KMS-11 (cell line): ENCODE measurements around the gene NPEPL1.
"Not testable (repeated sequence)": the region's sequence is repeated elsewhere in the genome, so short reads cannot be mapped to it uniquely, and the experiment has no call there.

Source experiments
- H2AFZ ChIP-seq: fragments of 200-600 bp; sonication (generic); 2 replicates; pipeline ENCODE4 v1.6.1; 2016; ENCODE audit warnings: antibody characterized with exemption, mixed run types, low read depth
- H3K27ac ChIP-seq: fragments of 200-600 bp; sonication (generic); 2 replicates; pipeline ENCODE4 v1.6.1; 2016; ENCODE audit warnings: mild to moderate bottlenecking, mixed run types
- H3K27me3 ChIP-seq: fragments of 200-600 bp; sonication (generic); 2 replicates; pipeline ENCODE4 v1.6.1; 2017; ENCODE audit warnings: mild to moderate bottlenecking, low read depth, mixed run types, moderate library complexity; ENCODE audit not compliant: insufficient read depth
- H3K36me3 ChIP-seq: fragments of 200-600 bp; sonication (generic); 2 replicates; pipeline ENCODE4 v1.6.1; 2017; ENCODE audit warnings: mild to moderate bottlenecking, mixed run types; ENCODE audit not compliant: insufficient read depth
- H3K4me1 ChIP-seq: fragments of 200-600 bp; sonication (generic); 2 replicates; pipeline ENCODE4 v1.6.1; 2016; ENCODE audit warnings: mild to moderate bottlenecking, low read depth, mixed run types; ENCODE audit not compliant: poor library complexity, severe bottlenecking
- H3K4me2 ChIP-seq: fragments of 200-600 bp; sonication (generic); 2 replicates; pipeline ENCODE4 v1.7.0; 2016; ENCODE audit warnings: mild to moderate bottlenecking, mixed run types
- H3K4me3 ChIP-seq: fragments of 200-600 bp; sonication (generic); IDR thresholded peaks from 2 replicates; pipeline ENCODE4 v1.6.1; 2017; ENCODE audit warnings: low read depth, low read length, mixed read lengths; ENCODE audit not compliant: insufficient read depth
- H3K79me2 ChIP-seq: fragments of 200-600 bp; sonication (generic); 2 replicates; pipeline ENCODE4 v1.6.1; 2016; ENCODE audit warnings: low read depth, mixed run types; ENCODE audit not compliant: insufficient read depth
- H3K9ac ChIP-seq: fragments of 200-600 bp; sonication (generic); 2 replicates; pipeline ENCODE4 v1.6.1; 2016; ENCODE audit warnings: mild to moderate bottlenecking, mixed run types
- H4K20me1 ChIP-seq: fragments of 200-600 bp; sonication (generic); 2 replicates; pipeline ENCODE4 v1.6.1; 2016; ENCODE audit warnings: mild to moderate bottlenecking, mixed run types; ENCODE audit not compliant: insufficient read depth
- TF ChIP-seq, protein P1 (sequence below): fragments of 200-600 bp; sonication (generic); conservative IDR thresholded peaks from 2 replicates; pipeline ENCODE4 v1.6.1; 2017; ENCODE audit warnings: low read depth, mild to moderate bottlenecking, antibody characterized with exemption, low read length, moderate library complexity, mixed read lengths

Gene NPEPL1

DNA sequence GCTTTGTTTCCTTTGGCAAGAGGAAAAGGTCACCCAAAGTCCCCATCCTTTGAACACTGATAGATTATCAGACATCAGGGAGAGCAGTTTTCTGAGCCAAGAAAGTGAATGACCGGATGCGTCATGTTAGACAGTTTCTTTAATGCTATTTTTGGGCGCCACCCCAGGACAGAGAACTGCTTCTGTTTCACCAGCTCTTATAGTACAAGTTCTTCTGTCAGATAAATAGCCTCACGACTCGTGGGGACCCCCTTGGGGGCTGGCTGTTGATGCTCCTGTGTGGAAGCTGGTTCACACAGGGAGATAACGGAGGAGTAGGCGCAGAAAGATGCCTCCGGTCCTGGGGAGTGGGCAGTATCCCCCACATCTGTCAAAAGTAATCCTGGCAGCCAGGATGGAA, 54.6 kb downstream of the NPEPL1 start:
- no peak overlapping the region for H3K9ac ChIP-seq
- H4K20me1 ChIP-seq: no peaks in the 10 kb centered on the region
- H3K36me3 ChIP-seq: no peaks in the 10 kb centered on the region
- no peak overlapping the region for H2AFZ ChIP-seq
- no peak overlapping the region for H3K4me3 ChIP-seq
- H3K79me2 ChIP-seq: no peaks in the 10 kb centered on the region
- TF ChIP-seq, protein P1, sequence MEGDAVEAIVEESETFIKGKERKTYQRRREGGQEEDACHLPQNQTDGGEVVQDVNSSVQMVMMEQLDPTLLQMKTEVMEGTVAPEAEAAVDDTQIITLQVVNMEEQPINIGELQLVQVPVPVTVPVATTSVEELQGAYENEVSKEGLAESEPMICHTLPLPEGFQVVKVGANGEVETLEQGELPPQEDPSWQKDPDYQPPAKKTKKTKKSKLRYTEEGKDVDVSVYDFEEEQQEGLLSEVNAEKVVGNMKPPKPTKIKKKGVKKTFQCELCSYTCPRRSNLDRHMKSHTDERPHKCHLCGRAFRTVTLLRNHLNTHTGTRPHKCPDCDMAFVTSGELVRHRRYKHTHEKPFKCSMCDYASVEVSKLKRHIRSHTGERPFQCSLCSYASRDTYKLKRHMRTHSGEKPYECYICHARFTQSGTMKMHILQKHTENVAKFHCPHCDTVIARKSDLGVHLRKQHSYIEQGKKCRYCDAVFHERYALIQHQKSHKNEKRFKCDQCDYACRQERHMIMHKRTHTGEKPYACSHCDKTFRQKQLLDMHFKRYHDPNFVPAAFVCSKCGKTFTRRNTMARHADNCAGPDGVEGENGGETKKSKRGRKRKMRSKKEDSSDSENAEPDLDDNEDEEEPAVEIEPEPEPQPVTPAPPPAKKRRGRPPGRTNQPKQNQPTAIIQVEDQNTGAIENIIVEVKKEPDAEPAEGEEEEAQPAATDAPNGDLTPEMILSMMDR: no peak
- peaks cover 44% of the 10 kb centered on the region for H3K27me3 ChIP-seq
- H3K27ac ChIP-seq: no peak overlapping the region
- H3K4me1 ChIP-seq: no peaks in the 10 kb centered on the region
- no peak overlapping the region for H3K4me2 ChIP-seq

DNA sequence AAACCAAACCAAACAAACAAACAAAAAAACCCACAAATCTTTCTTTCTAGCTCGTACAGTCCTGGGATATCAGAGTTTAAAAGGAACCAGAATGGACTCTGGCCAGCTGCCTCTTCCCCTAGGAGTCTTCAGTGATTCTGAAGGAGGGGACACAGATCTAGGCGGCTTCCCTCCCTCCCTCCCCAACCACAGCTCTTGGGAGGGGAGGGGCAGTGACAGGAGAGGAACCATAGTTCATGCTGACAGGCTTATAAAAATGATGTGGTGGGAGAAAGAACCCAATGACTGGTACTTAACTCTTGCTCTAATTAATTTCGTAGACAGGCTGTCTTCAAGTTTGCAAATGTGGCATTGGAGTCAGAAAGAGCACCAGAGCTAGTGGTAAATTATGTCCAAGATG, 56.0 kb downstream of the NPEPL1 start:
- H3K79me2 ChIP-seq: no peaks in the 10 kb centered on the region
- no peak overlapping the region for H3K9ac ChIP-seq
- no peaks in the 10 kb centered on the region for H3K4me1 ChIP-seq
- H4K20me1 ChIP-seq: no peaks in the 10 kb centered on the region
- TF ChIP-seq, protein P1: no peak
- H2AFZ ChIP-seq: no peak overlapping the region
- no peak overlapping the region for H3K4me2 ChIP-seq
- no peak overlapping the region for H3K4me3 ChIP-seq
- H3K36me3 ChIP-seq: no peaks in the 10 kb centered on the region
- H3K27me3 ChIP-seq: peaks cover 58% of the 10 kb centered on the region
- H3K27ac ChIP-seq: no peak overlapping the region

DNA sequence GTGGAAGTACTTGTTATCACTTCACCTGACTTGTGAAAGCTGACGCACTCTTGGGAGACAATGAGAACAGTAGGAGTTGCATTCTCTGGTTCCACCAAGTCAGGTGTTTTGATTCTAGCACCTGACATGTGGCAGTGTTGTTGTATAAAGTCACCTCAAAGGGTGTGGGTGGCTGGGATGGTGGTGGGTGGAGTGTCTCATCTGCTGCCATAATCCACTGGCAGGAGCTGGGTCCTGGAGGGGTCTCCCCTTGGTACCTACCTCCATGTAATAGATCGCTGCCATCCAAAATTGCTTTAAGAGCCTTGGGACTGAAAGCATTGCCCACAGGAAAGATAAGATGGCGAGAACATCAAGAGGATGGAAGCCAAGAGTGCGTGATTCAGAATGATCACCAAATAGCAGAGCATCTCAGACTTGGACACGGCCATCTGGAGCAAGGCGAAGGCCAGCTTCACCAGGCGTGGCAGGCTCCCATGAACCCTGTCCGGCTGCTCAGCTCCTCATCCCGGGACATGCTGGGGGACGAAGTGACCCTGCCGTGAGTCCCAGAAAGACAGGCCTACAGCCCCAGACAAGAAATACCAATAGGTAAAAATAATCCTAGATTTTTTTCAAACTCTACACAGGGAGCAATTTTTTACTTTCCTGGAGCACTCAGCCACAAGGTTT, 56.6 kb downstream of the NPEPL1 start:
- Histone ChIP-seq H3K4me2 (no peak overlapping the region), H3K27ac (no peak overlapping the region), H3K4me1 (no peaks in the 10 kb centered on the region), H2AFZ (no peak overlapping the region), H3K9ac (no peak overlapping the region), H4K20me1 (no peaks in the 10 kb centered on the region), H3K4me3 (no peak overlapping the region), H3K27me3 (peaks cover 64% of the 10 kb centered on the region), H3K79me2 (no peaks in the 10 kb centered on the region), H3K36me3 (no peaks in the 10 kb centered on the region)
- TF ChIP-seq, protein P1: no peak

DNA sequence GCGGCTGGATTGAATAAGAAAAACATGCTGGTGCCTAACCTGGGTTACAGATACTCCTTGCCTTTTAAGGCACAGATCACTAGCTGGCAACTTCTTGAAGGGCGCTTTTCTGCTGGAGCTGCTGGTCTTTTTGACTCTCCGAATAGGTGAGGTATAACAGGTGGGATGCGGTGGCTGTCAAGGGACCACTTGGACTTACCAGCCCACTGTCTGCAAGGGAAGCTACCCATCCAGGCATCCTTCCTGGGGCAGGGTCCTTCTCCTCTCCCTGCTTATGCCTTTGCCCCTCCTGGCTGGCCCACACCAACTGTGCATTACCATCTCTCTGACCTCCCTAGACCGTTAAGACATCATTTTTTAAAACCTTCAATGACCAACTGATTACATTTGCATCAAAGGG, 57.4 kb downstream of the NPEPL1 start:
- Histone ChIP-seq H3K79me2 (no peaks in the 10 kb centered on the region), H2AFZ (no peak overlapping the region), H3K36me3 (no peaks in the 10 kb centered on the region), H3K4me2 (no peak overlapping the region), H3K9ac (no peak overlapping the region), H3K4me3 (no peak overlapping the region), H4K20me1 (no peaks in the 10 kb centered on the region), H3K27me3 (peaks cover 67% of the 10 kb centered on the region), H3K4me1 (no peaks in the 10 kb centered on the region), H3K27ac (no peak overlapping the region)
- TF ChIP-seq, protein P1: no peak

DNA sequence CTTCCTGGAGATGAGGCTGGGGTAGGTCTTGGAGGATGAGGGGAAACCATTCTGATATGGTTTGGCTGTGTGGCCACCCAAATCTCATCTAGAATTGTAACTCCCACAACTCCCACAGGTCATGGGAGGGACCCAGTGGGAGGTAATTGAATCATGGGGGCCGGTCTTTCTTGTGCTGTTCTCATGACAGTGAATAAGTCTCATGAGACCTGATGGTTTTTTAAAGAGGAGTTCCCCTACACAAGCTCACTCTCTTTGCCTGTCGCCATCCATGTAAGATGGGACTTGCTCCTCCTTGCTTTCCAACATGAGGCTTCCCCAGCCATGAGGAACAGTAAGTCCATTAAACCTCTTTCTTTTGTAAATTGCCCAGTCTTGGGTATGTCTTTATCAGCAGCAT, 58.1 kb downstream of the NPEPL1 start:
- not testable (repeated sequence) for H3K4me2 ChIP-seq, H2AFZ ChIP-seq, H3K27ac ChIP-seq, H3K9ac ChIP-seq, H3K79me2 ChIP-seq, H3K36me3 ChIP-seq, H4K20me1 ChIP-seq, H3K4me3 ChIP-seq, H3K4me1 ChIP-seq
- H3K27me3 ChIP-seq: peaks cover 70% of the 10 kb centered on the region
